Measurements from ENCODE around the gene SCAMP5.
A peak's percentile ranks its signal among the peaks of the same experiment; 100 is the strongest.

SCAMP5 gene

GRCh38 chr15:74960286-74960685 lies 35.1 kb upstream of the SCAMP5 start:
- Mint-ChIP-seq H3K36me3 (no peaks in the 10 kb centered on the region), H3K9me3 (no peaks in the 10 kb centered on the region), H3K4me3 (no peak overlapping the region), H3K27ac (no peak overlapping the region), H3K27me3 (peaks cover 93% of the 10 kb centered on the region), H3K4me1 (peaks cover 41% of the 10 kb centered on the region)
- no peak for DNase-seq
- CTCF ChIA-PET: interaction anchor here (0.7 to 3.9 kb wide), 3 partner anchors 10 to 35 kb away, joined by 3 to 16 read pairs (median 3); partner anchors contain the start of gene SCAMP5

GRCh38 chr15:74960995-74961588 lies 34.3 kb upstream of the SCAMP5 start:
- no peaks in the 10 kb centered on the region for H3K9me3 Mint-ChIP-seq
- H3K36me3 Mint-ChIP-seq: no peaks in the 10 kb centered on the region
- CTCF ChIA-PET: interaction anchor here (1.2 to 3.9 kb wide), 5 partner anchors 11 to 242 kb away, joined by 3 to 16 read pairs (median 3); no protein-coding TSS in a partner anchor
- H3K4me1 Mint-ChIP-seq: peaks cover 33% of the 10 kb centered on the region
- DNase-seq: no peak
- H3K27me3 Mint-ChIP-seq: peaks cover 85% of the 10 kb centered on the region
- no peak overlapping the region for H3K4me3 Mint-ChIP-seq
- no peak overlapping the region for H3K27ac Mint-ChIP-seq

- CTCF ChIA-PET: interaction anchor here (1.2 to 3.9 kb wide), 5 partner anchors 11 to 241 kb away, joined by 3 to 16 read pairs (median 3); no protein-coding TSS in a partner anchor
- Mint-ChIP-seq H3K4me3 (no peak overlapping the region), H3K27ac (no peak overlapping the region), H3K27me3 (peaks cover 85% of the 10 kb centered on the region), H3K36me3 (no peaks in the 10 kb centered on the region), H3K9me3 (no peaks in the 10 kb centered on the region), H3K4me1 (peaks cover 32% of the 10 kb centered on the region)
- no peak for DNase-seq
Measured at GRCh38 chr15:74961616-74962015, 33.7 kb upstream of the SCAMP5 start.

GRCh38 chr15:74962219-74962618 lies 33.1 kb upstream of the SCAMP5 start:
- CTCF ChIA-PET: interaction anchor here (0.6 to 1.5 kb wide), 3 partner anchors 15 to 241 kb away, joined by 3 to 4 read pairs (median 3); no protein-coding TSS in a partner anchor
- H3K4me3 Mint-ChIP-seq: no peak overlapping the region
- H3K27me3 Mint-ChIP-seq: peaks cover 79% of the 10 kb centered on the region

GRCh38 chr15:74962671-74963070 lies 32.7 kb upstream of the SCAMP5 start:
- Mint-ChIP-seq H3K36me3 (no peaks in the 10 kb centered on the region), H3K27ac (no peak overlapping the region), H3K27me3 (peaks cover 74% of the 10 kb centered on the region), H3K4me1 (peaks cover 25% of the 10 kb centered on the region), H3K4me3 (no peak overlapping the region), H3K9me3 (no peaks in the 10 kb centered on the region)
- CTCF ChIA-PET: interaction anchor here (0.6 to 1.5 kb wide), 3 partner anchors 33 to 126 kb away, joined by 3 to 4 read pairs (median 3); partner anchors contain the start of gene SCAMP5
- DNase-seq: no peak

More at GRCh38 chr15:74962219-74962618, 33.1 kb upstream of the SCAMP5 start:
- no peak for DNase-seq
- H3K9me3 Mint-ChIP-seq: no peaks in the 10 kb centered on the region
- no peaks in the 10 kb centered on the region for H3K36me3 Mint-ChIP-seq
- no peak overlapping the region for H3K27ac Mint-ChIP-seq
- peaks cover 29% of the 10 kb centered on the region for H3K4me1 Mint-ChIP-seq

- Mint-ChIP-seq H3K27ac (no peak overlapping the region), H3K9me3 (no peaks in the 10 kb centered on the region), H3K4me1 (peaks cover 21% of the 10 kb centered on the region), H3K36me3 (no peaks in the 10 kb centered on the region), H3K27me3 (peaks cover 69% of the 10 kb centered on the region), H3K4me3 (no peak overlapping the region)
- CTCF ChIA-PET: interaction anchor here (1.5 to 2.0 kb wide), 3 partner anchors 13 to 127 kb away, joined by 3 to 4 read pairs (median 3); partner anchors contain the start of gene SCAMP5
- DNase-seq: no peak
Measured at GRCh38 chr15:74963213-74963612, 32.1 kb upstream of the SCAMP5 start.

GRCh38 chr15:74964794-74965193 lies 30.6 kb upstream of the SCAMP5 start:
- no peak for DNase-seq
- Mint-ChIP-seq H3K9me3 (no peaks in the 10 kb centered on the region), H3K36me3 (no peaks in the 10 kb centered on the region), H3K4me1 (peaks cover 11% of the 10 kb centered on the region), H3K4me3 (no peak overlapping the region), H3K27me3 (peaks cover 53% of the 10 kb centered on the region), H3K27ac (no peak overlapping the region)
- CTCF ChIA-PET: interaction anchor here (1.0 to 2.0 kb wide), 2 partner anchors 14 to 24 kb away, joined by 3 to 4 read pairs; no protein-coding TSS in a partner anchor

- no peak overlapping the region for H3K4me3 Mint-ChIP-seq
Measured at GRCh38 chr15:74967670-74968069, 27.7 kb upstream of the SCAMP5 start.

GRCh38 chr15:74976159-74976558 lies 19.2 kb upstream of the SCAMP5 start:
- H3K4me3 Mint-ChIP-seq: no peak overlapping the region
- H3K27ac Mint-ChIP-seq: no peak overlapping the region
- no peaks in the 10 kb centered on the region for H3K9me3 Mint-ChIP-seq
- CTCF ChIA-PET: no interaction called here
- no peak for DNase-seq
- no peaks in the 10 kb centered on the region for H3K36me3 Mint-ChIP-seq
- peaks cover 8% of the 10 kb centered on the region for H3K4me1 Mint-ChIP-seq
- H3K27me3 Mint-ChIP-seq: peaks cover 37% of the 10 kb centered on the region

More at GRCh38 chr15:74967670-74968069, 27.7 kb upstream of the SCAMP5 start:
- H3K27me3 Mint-ChIP-seq: peaks cover 25% of the 10 kb centered on the region
- CTCF ChIA-PET: no interaction called here
- H3K4me1 Mint-ChIP-seq: no peaks in the 10 kb centered on the region
- H3K9me3 Mint-ChIP-seq: no peaks in the 10 kb centered on the region
- no peak overlapping the region for H3K27ac Mint-ChIP-seq
- no peak for DNase-seq
- no peaks in the 10 kb centered on the region for H3K36me3 Mint-ChIP-seq

GRCh38 chr15:74977599-74977998 lies 17.8 kb upstream of the SCAMP5 start:
- CTCF ChIA-PET: no interaction called here
- Mint-ChIP-seq H3K27me3 (peaks cover 37% of the 10 kb centered on the region), H3K4me1 (peaks cover 8% of the 10 kb centered on the region), H3K36me3 (no peaks in the 10 kb centered on the region), H3K9me3 (no peaks in the 10 kb centered on the region), H3K4me3 (no peak overlapping the region), H3K27ac (no peak overlapping the region)
- no peak for DNase-seq

GRCh38 chr15:74978077-74978476 lies 17.3 kb upstream of the SCAMP5 start:
- H3K4me3 Mint-ChIP-seq: no peak overlapping the region
- no peaks in the 10 kb centered on the region for H3K36me3 Mint-ChIP-seq
- no peak for DNase-seq
- CTCF ChIA-PET: interaction anchor here (1.0 to 1.1 kb wide), 2 partner anchors 17 to 27 kb away, joined by 3 to 4 read pairs; no protein-coding TSS in a partner anchor
- H3K27me3 Mint-ChIP-seq: peaks cover 32% of the 10 kb centered on the region
- peaks cover 8% of the 10 kb centered on the region for H3K4me1 Mint-ChIP-seq
- no peaks in the 10 kb centered on the region for H3K9me3 Mint-ChIP-seq
- no peak overlapping the region for H3K27ac Mint-ChIP-seq

GRCh38 chr15:74978503-74978902 lies 16.9 kb upstream of the SCAMP5 start:
- no peak overlapping the region for H3K4me3 Mint-ChIP-seq
- peak; percentile 55 for DNase-seq
- no peaks in the 10 kb centered on the region for H3K36me3 Mint-ChIP-seq
- H3K9me3 Mint-ChIP-seq: no peaks in the 10 kb centered on the region
- peaks cover 31% of the 10 kb centered on the region for H3K27me3 Mint-ChIP-seq
- no peak overlapping the region for H3K27ac Mint-ChIP-seq
- CTCF ChIA-PET: interaction anchor here (1.0 to 1.1 kb wide), 3 partner anchors 17 to 27 kb away, joined by 3 to 4 read pairs (median 3); no protein-coding TSS in a partner anchor
- H3K4me1 Mint-ChIP-seq: peaks cover 8% of the 10 kb centered on the region

- Mint-ChIP-seq H3K27me3 (peaks cover 34% of the 10 kb centered on the region), H3K36me3 (no peaks in the 10 kb centered on the region), H3K9me3 (no peaks in the 10 kb centered on the region), H3K4me1 (peaks cover 14% of the 10 kb centered on the region), H3K27ac (no peak overlapping the region), H3K4me3 (no peak overlapping the region)
- CTCF ChIA-PET: no interaction called here
- no peak for DNase-seq
Measured at GRCh38 chr15:74982183-74982582, 13.2 kb upstream of the SCAMP5 start.

- H3K27ac Mint-ChIP-seq: no peak overlapping the region
- DNase-seq: peak; percentile 35
Measured at GRCh38 chr15:74983725-74984231, 11.6 kb upstream of the SCAMP5 start.

More at GRCh38 chr15:74983725-74984231, 11.6 kb upstream of the SCAMP5 start:
- CTCF ChIA-PET: no interaction called here
- Mint-ChIP-seq H3K27me3 (peaks cover 35% of the 10 kb centered on the region), H3K36me3 (no peaks in the 10 kb centered on the region), H3K9me3 (no peaks in the 10 kb centered on the region), H3K4me1 (peaks cover 6% of the 10 kb centered on the region), H3K4me3 (no peak overlapping the region)
